Neural cell (in vitro differentiated cells): Measurements from ENCODE around the gene FXYD6. TPM values are rescaled to one million over a fixed set of nuclear protein-coding genes. Genes with fewer than 3 reads are reported as not detected.

Source experiments
- H2AFZ ChIP-seq: fragments of 200-600, 300-800 bp; sonication (generic), shearing (Covaris generic); 2 replicates; pipeline ENCODE4 v1.6.0; 2014; ENCODE audit warnings: low read depth, mild to moderate bottlenecking, antibody characterized with exemption, low read length, moderate library complexity
- H3F3A ChIP-seq: fragments of 200-600 bp; shearing (Covaris generic); 2 replicates; pipeline ENCODE4 v1.6.1; 2016; ENCODE audit warnings: mild to moderate bottlenecking, moderate library complexity, mixed read lengths, antibody characterized with exemption, low read length; ENCODE audit not compliant: insufficient read depth, poor library complexity, severe bottlenecking
- H3K27ac ChIP-seq: fragments of 200-600, 300-800 bp; sonication (generic), shearing (Covaris generic); 2 replicates; pipeline ENCODE4 v1.5.1; 2014; ENCODE audit warnings: mild to moderate bottlenecking, low read length, moderate library complexity
- H3K27me3 ChIP-seq: fragments of 300-800, 200-600 bp; sonication (generic), shearing (Covaris generic); 2 replicates; pipeline ENCODE4 v1.6.0; 2014; ENCODE audit warnings: mild to moderate bottlenecking, low read depth, low read length, moderate library complexity; ENCODE audit not compliant: insufficient read depth
- H3K36me3 ChIP-seq: fragments of 300-800, 200-600 bp; sonication (generic), shearing (Covaris generic); 2 replicates; pipeline ENCODE4 v1.5.1; 2014; ENCODE audit warnings: mild to moderate bottlenecking, antibody characterized with exemption, low read length, moderate library complexity; ENCODE audit not compliant: insufficient read depth
- H3K4me2 ChIP-seq: fragments of 300-800, 200-600 bp; sonication (generic), shearing (Covaris generic); 2 replicates; pipeline ENCODE4 v1.6.0; 2014; ENCODE audit warnings: mild to moderate bottlenecking, low read length
- H3K4me3 ChIP-seq: fragments of 300-800, 200-600 bp; sonication (generic), shearing (Covaris generic); 2 replicates; pipeline ENCODE4 v1.5.1; 2014; ENCODE audit warnings: mild to moderate bottlenecking, low read length, moderate library complexity
- H3K79me2 ChIP-seq: fragments of 200-600 bp; shearing (Covaris generic); replicated peaks from 2 replicates; pipeline ENCODE4 v1.6.0; 2014; ENCODE audit warnings: mild to moderate bottlenecking, low read length, moderate library complexity; ENCODE audit not compliant: insufficient read depth
- H3K9ac ChIP-seq: fragments of 300-800, 200-600 bp; sonication (generic), shearing (Covaris generic); 2 replicates; pipeline ENCODE4 v1.6.1; 2016; ENCODE audit warnings: mild to moderate bottlenecking, low read length, mixed read lengths
- H3K9me2 ChIP-seq: fragments of 200-600 bp; shearing (Covaris generic); 2 replicates; pipeline ENCODE4 v1.6.1; 2016; ENCODE audit warnings: mild to moderate bottlenecking, low read length, mixed read lengths; ENCODE audit not compliant: insufficient read depth
- H3K9me3 ChIP-seq: fragments of 200-600, 300-800 bp; sonication (generic), shearing (Covaris generic); 2 replicates; pipeline ENCODE4 v1.6.1; 2016; ENCODE audit warnings: mild to moderate bottlenecking, mixed run types, low read length, moderate library complexity, mixed read lengths
- H4K20me1 ChIP-seq: fragments of 200-600 bp; shearing (Covaris generic); 2 replicates; pipeline ENCODE4 v1.6.1; 2016; ENCODE audit warnings: mild to moderate bottlenecking, mixed run types; ENCODE audit not compliant: insufficient read depth
- EP300 ChIP-seq: fragments of 450-650 bp; conservative IDR thresholded peaks from 2 replicates; pipeline ENCODE4 v1.6.1; 2014; ENCODE audit warnings: antibody characterized with exemption, mild to moderate bottlenecking, moderate library complexity; ENCODE audit not compliant: poor library complexity, severe bottlenecking
- EZH2 ChIP-seq: fragments of 200-600, 300-800 bp; shearing (Covaris generic), sonication (generic); IDR thresholded peaks from 2 replicates; pipeline ENCODE4 v1.6.1; 2014; ENCODE audit warnings: antibody characterized with exemption, low read length, borderline replicate concordance, mild to moderate bottlenecking; ENCODE audit not compliant: insufficient read depth, poor library complexity, severe bottlenecking
- MXI1 ChIP-seq: fragments of 450-650 bp; conservative IDR thresholded peaks from 2 replicates; pipeline ENCODE4 v1.6.1; 2014; ENCODE audit warnings: antibody characterized with exemption, mild to moderate bottlenecking; ENCODE audit not compliant: poor library complexity, severe bottlenecking
- POLR2AphosphoS5 ChIP-seq: IDR thresholded peaks from 2 replicates; pipeline ENCODE4 v1.6.1; 2012
- RAD21 ChIP-seq: fragments of 450-650 bp; conservative IDR thresholded peaks from 2 replicates; pipeline ENCODE4 v1.6.1; 2014; ENCODE audit warnings: antibody characterized with exemption, mild to moderate bottlenecking, moderate library complexity
- SMC3 ChIP-seq: fragments of 450-650 bp; conservative IDR thresholded peaks from 2 replicates; pipeline ENCODE4 v1.6.1; 2014; ENCODE audit warnings: antibody characterized with exemption, mild to moderate bottlenecking, moderate library complexity; ENCODE audit not compliant: poor library complexity
- TAF1 ChIP-seq: IDR thresholded peaks from 2 replicates; pipeline ENCODE4 v1.6.1; 2012; ENCODE audit warnings: low read depth
- polyA plus RNA-seq: library from polyadenylated mRNA; depleted of rRNA; stranded (reverse); fragments of >200 nt; gene quantifications from 2 replicates; pipeline ENCODE4 v1.2.3, GENCODE V29; 2014
- TF ChIP-seq, protein P1 (sequence below): fragments of 450-650 bp; IDR thresholded peaks from 2 replicates; pipeline ENCODE4 v1.5.1; 2014; ENCODE audit warnings: antibody characterized with exemption, mild to moderate bottlenecking, moderate library complexity; ENCODE audit not compliant: poor library complexity, severe bottlenecking
- TF ChIP-seq, protein P2 (sequence below): IDR thresholded peaks from 2 replicates; pipeline ENCODE4 v1.6.1; 2012; ENCODE audit warnings: borderline replicate concordance

FXYD6 gene
- polyA plus RNA-seq, 1 donor from 2014 or later: 218 TPM

DNA sequence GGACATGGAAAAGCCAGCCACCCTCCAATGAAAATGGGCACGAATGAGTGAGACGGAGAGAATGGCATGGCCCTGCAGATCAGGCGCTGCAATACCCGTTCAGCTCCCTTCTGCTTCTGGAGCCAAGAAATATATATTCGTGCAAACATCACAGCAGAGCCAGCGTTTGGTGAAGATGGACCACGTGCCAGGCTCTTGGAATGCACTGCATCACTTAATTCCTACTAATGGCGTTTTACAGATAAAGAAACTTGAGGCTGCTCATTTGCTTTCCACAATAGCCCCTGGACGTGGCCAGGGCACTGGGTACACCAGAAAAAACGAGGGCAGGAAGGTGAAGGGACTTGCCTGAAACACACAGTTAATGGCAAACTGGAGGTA is 50.3 kb downstream of the FXYD6 start:
- no peak overlapping the region for H3K9ac ChIP-seq
- TF ChIP-seq POLR2AphosphoS5: no peak
- TF ChIP-seq, protein P1, sequence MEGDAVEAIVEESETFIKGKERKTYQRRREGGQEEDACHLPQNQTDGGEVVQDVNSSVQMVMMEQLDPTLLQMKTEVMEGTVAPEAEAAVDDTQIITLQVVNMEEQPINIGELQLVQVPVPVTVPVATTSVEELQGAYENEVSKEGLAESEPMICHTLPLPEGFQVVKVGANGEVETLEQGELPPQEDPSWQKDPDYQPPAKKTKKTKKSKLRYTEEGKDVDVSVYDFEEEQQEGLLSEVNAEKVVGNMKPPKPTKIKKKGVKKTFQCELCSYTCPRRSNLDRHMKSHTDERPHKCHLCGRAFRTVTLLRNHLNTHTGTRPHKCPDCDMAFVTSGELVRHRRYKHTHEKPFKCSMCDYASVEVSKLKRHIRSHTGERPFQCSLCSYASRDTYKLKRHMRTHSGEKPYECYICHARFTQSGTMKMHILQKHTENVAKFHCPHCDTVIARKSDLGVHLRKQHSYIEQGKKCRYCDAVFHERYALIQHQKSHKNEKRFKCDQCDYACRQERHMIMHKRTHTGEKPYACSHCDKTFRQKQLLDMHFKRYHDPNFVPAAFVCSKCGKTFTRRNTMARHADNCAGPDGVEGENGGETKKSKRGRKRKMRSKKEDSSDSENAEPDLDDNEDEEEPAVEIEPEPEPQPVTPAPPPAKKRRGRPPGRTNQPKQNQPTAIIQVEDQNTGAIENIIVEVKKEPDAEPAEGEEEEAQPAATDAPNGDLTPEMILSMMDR: no peak
- TF ChIP-seq, protein P2, sequence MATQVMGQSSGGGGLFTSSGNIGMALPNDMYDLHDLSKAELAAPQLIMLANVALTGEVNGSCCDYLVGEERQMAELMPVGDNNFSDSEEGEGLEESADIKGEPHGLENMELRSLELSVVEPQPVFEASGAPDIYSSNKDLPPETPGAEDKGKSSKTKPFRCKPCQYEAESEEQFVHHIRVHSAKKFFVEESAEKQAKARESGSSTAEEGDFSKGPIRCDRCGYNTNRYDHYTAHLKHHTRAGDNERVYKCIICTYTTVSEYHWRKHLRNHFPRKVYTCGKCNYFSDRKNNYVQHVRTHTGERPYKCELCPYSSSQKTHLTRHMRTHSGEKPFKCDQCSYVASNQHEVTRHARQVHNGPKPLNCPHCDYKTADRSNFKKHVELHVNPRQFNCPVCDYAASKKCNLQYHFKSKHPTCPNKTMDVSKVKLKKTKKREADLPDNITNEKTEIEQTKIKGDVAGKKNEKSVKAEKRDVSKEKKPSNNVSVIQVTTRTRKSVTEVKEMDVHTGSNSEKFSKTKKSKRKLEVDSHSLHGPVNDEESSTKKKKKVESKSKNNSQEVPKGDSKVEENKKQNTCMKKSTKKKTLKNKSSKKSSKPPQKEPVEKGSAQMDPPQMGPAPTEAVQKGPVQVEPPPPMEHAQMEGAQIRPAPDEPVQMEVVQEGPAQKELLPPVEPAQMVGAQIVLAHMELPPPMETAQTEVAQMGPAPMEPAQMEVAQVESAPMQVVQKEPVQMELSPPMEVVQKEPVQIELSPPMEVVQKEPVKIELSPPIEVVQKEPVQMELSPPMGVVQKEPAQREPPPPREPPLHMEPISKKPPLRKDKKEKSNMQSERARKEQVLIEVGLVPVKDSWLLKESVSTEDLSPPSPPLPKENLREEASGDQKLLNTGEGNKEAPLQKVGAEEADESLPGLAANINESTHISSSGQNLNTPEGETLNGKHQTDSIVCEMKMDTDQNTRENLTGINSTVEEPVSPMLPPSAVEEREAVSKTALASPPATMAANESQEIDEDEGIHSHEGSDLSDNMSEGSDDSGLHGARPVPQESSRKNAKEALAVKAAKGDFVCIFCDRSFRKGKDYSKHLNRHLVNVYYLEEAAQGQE: no peak
- no peak for TF ChIP-seq SMC3
- TF ChIP-seq RAD21: no peak
- no peak for TF ChIP-seq MXI1
- TF ChIP-seq TAF1: no peak
- TF ChIP-seq EP300: no peak
- TF ChIP-seq EZH2: no peak
- H3K79me2 ChIP-seq: no peaks in the 10 kb centered on the region
- no peaks in the 10 kb centered on the region for H3K9me3 ChIP-seq
- no peaks in the 10 kb centered on the region for H3K9me2 ChIP-seq
- no peak overlapping the region for H2AFZ ChIP-seq
- H3K27me3 ChIP-seq: no peaks in the 10 kb centered on the region
- no peaks in the 10 kb centered on the region for H4K20me1 ChIP-seq
- no peak overlapping the region for H3K4me3 ChIP-seq
- no peak overlapping the region for H3K4me2 ChIP-seq
- H3K36me3 ChIP-seq: no peaks in the 10 kb centered on the region
- H3F3A ChIP-seq: no peaks in the 10 kb centered on the region
- H3K27ac ChIP-seq: no peak overlapping the region

DNA sequence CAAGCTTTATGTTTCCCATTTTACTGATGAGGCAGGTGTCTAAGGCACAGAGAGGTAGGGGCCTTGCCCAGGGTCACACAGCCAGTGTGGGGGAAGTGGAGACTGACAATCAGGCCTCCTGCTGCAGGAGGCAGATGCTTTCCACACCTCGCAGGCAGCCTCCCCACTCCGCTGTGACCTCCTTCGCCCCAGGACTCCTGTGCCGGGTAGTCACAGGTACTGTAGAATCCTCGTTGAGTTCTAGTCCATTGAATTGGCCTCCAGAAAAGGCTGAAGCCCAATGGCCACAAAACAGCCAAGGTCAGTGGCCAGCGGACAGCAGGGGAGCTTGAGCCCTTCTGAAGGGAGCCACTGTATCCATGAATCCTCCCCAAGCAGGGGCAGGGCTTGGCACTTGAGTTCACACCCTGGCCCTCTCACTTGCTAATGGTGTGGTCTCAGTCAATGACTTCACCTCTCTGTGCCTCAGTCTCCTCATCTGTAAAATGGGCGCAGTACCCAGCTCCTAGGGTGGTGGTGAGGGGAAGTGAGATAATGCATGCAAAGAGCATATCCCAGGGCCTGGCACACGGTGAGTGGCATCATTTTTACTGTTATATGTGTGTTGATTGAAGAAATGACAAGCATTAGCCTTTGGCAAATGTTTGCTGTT is 50.8 kb downstream of the FXYD6 start:
- Histone ChIP-seq H3K4me2 (no peak overlapping the region), H3K27me3 (no peaks in the 10 kb centered on the region), H3K9me3 (no peaks in the 10 kb centered on the region), H3K4me3 (no peak overlapping the region), H3F3A (no peaks in the 10 kb centered on the region), H4K20me1 (no peaks in the 10 kb centered on the region), H3K36me3 (no peaks in the 10 kb centered on the region), H3K79me2 (no peaks in the 10 kb centered on the region), H3K9ac (no peak overlapping the region), H2AFZ (no peak overlapping the region), H3K9me2 (no peaks in the 10 kb centered on the region), H3K27ac (no peak overlapping the region)
- TF ChIP-seq POLR2AphosphoS5 (no peak), EZH2 (no peak), MXI1 (no peak), TAF1 (no peak), EP300 (no peak), RAD21 (no peak), SMC3 (no peak)
- TF ChIP-seq, protein P1: no peak
- TF ChIP-seq, protein P2: no peak
